ENCODE measurements around the gene GTF3C5.

The GTF3C5 gene

DNA sequence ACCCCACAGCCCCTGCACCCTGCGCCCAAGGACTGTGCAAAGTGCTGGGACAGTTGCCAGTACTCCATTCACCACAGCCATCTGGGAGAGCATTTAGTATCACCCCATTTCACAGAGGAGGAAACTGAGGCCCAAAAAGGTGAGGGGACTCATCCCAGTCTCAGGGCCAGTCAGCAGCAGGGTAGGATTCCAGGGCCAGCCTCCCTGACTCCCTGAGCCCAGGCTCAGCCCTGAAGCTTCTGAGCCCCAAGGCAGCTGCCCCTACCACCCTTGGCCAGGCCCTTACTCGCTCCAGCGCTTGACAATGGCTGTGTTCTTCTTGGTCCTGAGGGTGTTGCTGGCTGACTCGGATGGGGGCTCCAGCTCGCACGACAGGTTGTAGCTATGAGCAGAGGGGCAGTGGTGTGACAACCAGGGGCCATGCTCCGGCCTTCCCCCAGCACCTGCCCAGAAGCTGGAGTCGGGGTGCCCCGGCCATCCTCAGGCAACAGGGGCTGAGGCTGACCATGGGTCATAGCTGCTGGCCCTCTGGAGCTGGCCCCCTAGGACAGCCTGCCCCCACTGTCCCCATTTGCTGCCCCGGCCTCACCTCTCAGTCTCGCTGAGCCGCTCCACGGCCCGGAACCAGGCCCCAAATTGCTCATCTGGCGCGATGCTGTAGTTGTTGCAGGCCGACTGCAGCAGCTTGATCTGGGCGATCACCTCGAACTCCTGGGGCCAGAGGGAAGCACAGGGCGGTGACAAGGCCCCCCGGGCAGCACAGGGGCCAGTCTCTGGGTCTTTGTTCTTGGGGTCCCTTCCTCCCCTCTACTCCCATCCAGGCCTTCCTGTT, 71.6 kb downstream of the GTF3C5 start:
- peaks cover 5% of the 10 kb centered on the region for H3K9me3 Mint-ChIP-seq
- H3K27ac Mint-ChIP-seq = no peak overlapping the region
- H3K4me1 Mint-ChIP-seq (ENCODE audit: low read depth) = no peaks in the 10 kb centered on the region
- no peaks in the 10 kb centered on the region for H3K27me3 Mint-ChIP-seq
- H3K4me3 Mint-ChIP-seq = no peak overlapping the region
- no peak for DNase-seq
- H3K36me3 Mint-ChIP-seq (ENCODE audit: low read depth) = peaks cover 92% of the 10 kb centered on the region

GRCh38 chr9:133103183-133103986, 72.6 kb downstream of the GTF3C5 start:
- no peaks in the 10 kb centered on the region for H3K27me3 Mint-ChIP-seq
- DNase-seq = peak; percentile 73

DNA sequence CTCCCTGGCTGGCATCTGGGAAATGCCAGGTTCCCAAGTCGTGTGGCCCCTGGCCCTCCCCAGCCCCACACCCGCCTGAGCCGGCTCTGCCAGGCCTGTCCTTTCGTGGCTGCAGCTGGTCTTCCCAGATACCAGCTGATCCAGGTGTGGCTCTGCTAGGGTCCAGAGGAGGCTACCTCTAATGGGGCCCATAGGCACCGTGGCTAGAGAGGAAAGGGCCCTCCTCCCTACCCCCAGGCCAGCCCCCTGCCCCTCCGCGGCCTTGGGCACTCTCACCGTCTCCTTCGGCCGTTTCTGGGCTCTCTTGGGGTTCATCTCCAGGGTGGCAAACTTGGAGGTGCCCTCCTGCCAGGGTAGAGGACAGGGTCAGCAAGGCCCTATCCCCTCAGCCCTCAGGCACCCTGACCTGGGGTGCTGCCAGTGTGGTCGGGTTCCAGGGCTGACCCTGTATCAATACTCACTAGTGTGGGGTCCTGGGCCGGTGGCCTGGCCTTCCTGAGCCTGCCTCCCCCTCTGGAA, 73.2 kb downstream of the GTF3C5 start:
- DNase-seq = no peak
- Mint-ChIP-seq H3K4me1 (ENCODE audit: low read depth) (no peaks in the 10 kb centered on the region), H3K4me3 (no peak overlapping the region), H3K9me3 (no peaks in the 10 kb centered on the region), H3K27me3 (no peaks in the 10 kb centered on the region), H3K36me3 (ENCODE audit: low read depth) (peaks cover 90% of the 10 kb centered on the region), H3K27ac (no peak overlapping the region)

More at GRCh38 chr9:133103183-133103986, 72.6 kb downstream of the GTF3C5 start:
- H3K27ac Mint-ChIP-seq = peak overlapping the region; percentile 47
- H3K36me3 Mint-ChIP-seq (ENCODE audit: low read depth) = peaks cover 92% of the 10 kb centered on the region
- H3K9me3 Mint-ChIP-seq = no peaks in the 10 kb centered on the region
- H3K4me3 Mint-ChIP-seq = no peak overlapping the region
- no peaks in the 10 kb centered on the region for H3K4me1 Mint-ChIP-seq (ENCODE audit: low read depth)

- peaks cover 90% of the 10 kb centered on the region for H3K36me3 Mint-ChIP-seq (ENCODE audit: low read depth)
- no peaks in the 10 kb centered on the region for H3K9me3 Mint-ChIP-seq
- H3K27me3 Mint-ChIP-seq = no peaks in the 10 kb centered on the region
- H3K27ac Mint-ChIP-seq = peak overlapping the region; percentile 31
- H3K4me3 Mint-ChIP-seq = no peak overlapping the region
- no peak for DNase-seq
- peaks cover 1% of the 10 kb centered on the region for H3K4me1 Mint-ChIP-seq (ENCODE audit: low read depth)
Observed at GRCh38 chr9:133104718-133105460, 74.1 kb downstream of the GTF3C5 start.

- Mint-ChIP-seq H3K27me3 (no peaks in the 10 kb centered on the region), H3K36me3 (ENCODE audit: low read depth) (peaks cover 90% of the 10 kb centered on the region), H3K4me1 (ENCODE audit: low read depth) (peaks cover 6% of the 10 kb centered on the region), H3K27ac (no peak overlapping the region), H3K9me3 (no peaks in the 10 kb centered on the region), H3K4me3 (no peak overlapping the region)
- no peak for DNase-seq
Observed at GRCh38 chr9:133105461-133105770, 74.6 kb downstream of the GTF3C5 start.

- Mint-ChIP-seq H3K27me3 (no peaks in the 10 kb centered on the region), H3K4me3 (no peak overlapping the region), H3K27ac (no peak overlapping the region), H3K4me1 (ENCODE audit: low read depth) (peaks cover 6% of the 10 kb centered on the region), H3K36me3 (ENCODE audit: low read depth) (peaks cover 89% of the 10 kb centered on the region), H3K9me3 (no peaks in the 10 kb centered on the region)
- DNase-seq = no peak
Observed at GRCh38 chr9:133106511-133107244, 75.9 kb downstream of the GTF3C5 start.

DNA sequence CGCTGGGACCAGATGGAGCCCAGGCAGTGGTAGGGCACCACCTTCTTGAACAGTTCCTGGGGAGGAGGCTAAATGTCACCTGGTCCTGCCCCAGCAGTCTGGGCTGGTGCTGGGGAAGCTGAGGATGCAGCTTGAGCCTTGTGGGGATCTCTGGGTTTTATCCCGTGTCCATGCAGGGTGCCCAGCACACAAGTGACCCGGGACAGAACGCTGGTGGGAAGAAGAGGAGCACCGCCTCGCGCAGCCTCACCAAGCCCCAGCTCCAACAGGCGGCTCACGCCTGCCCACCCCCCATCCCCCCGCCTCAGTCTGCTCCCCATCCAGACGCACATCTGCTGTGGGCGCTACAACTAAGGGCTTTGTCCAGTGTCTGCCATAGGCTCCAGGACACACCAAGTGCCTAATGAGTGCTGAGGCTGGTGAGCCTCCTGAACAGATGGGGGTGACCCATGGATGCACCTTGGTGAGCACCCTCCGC, 76.5 kb downstream of the GTF3C5 start:
- Mint-ChIP-seq H3K27me3 (no peaks in the 10 kb centered on the region), H3K4me1 (ENCODE audit: low read depth) (peaks cover 6% of the 10 kb centered on the region), H3K36me3 (ENCODE audit: low read depth) (peaks cover 89% of the 10 kb centered on the region), H3K27ac (no peak overlapping the region), H3K9me3 (no peaks in the 10 kb centered on the region), H3K4me3 (no peak overlapping the region)
- DNase-seq = no peak
